Activated CD4-positive, alpha-beta memory T cell treated with anti-CD3 and anti-CD28 coated beads for 36 hours (primary cell): ENCODE results near the gene ARMC6. TPM values are rescaled to one million over a fixed set of nuclear protein-coding genes. Genes with fewer than 3 reads are reported as not detected.

Experiments used
- CTCF ChIA-PET: fragments of 350-600 bp; sonication (Branson Sonifier 250); formaldehyde crosslinking; loops from one replicate; lab custom pipeline; 2021; ENCODE audit warnings: antibody characterized with exemption, inconsistent platforms; lab: Charles Lee
- POLR2A ChIA-PET: fragments of 350-600 bp; sonication (Branson Sonifier 250); formaldehyde crosslinking; loops from one replicate; lab custom pipeline; 2021; ENCODE audit warnings: antibody characterized with exemption; lab: Charles Lee
- DNase-seq: peaks from one replicate; pipeline ENCODE4 v3.0.0-alpha.2; 2020
- H3K27ac Mint-ChIP-seq: one replicate; pipeline ENCODE4 v1.8.0; 2021; ENCODE audit warnings: mixed read lengths
- H3K27me3 Mint-ChIP-seq: one replicate; pipeline ENCODE4 v1.8.0; 2021; ENCODE audit warnings: mixed read lengths
- H3K36me3 Mint-ChIP-seq: one replicate; pipeline ENCODE4 v1.8.0; 2021; ENCODE audit warnings: mixed read lengths
- H3K4me1 Mint-ChIP-seq: one replicate; pipeline ENCODE4 v1.8.0; 2021; ENCODE audit warnings: low read depth, mixed read lengths
- H3K4me3 Mint-ChIP-seq: one replicate; pipeline ENCODE4 v1.8.0; 2021; ENCODE audit warnings: mild to moderate bottlenecking, mixed read lengths
- H3K9me3 Mint-ChIP-seq: one replicate; pipeline ENCODE4 v1.8.0; 2021; ENCODE audit warnings: mixed read lengths
- intact Hi-C: fragments of 100-400 bp; cut with micrococcal nuclease; formaldehyde crosslinking; loops from one replicate; pipeline ENCODE4 v1.15.1; 2023
- total RNA-seq, 2 experiments: library from RNA; stranded (reverse); gene quantifications; one replicate each; pipeline ENCODE4 v1.2.3, GENCODE V29; 2021

Gene ARMC6
- total RNA-seq, 2 experiments from 2014 or later: 24.4 to 26.2 TPM

DNA sequence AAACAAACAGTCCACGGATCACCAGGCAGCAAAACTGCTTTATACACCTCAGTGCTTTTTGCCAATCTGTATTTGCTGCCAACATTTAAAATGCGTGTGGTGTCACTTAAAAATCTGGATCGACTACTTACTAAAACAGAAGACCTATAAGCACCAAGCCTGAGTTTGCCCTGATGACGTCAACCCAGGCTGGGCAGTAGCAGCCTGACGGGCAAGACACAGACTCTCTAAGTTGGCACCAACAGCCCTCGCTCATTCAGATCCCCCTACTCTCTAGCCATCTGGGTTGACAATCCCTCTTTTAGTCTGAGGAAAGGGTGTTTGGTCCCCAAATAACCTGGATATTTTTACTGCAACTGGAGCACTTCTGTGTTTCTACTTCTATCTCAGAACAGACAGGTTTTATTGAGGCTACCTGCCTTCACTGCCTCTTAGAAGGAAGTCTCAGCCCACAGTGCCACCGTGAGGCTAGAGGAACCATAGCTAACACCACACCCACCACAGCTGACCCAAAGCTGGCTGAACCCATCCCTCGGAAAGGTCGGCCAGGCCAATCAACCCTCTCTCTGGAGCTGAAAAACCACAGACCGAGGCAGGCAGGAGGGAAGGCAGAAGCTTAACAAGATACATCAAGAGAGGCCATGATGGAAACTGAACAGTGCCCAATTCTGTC is 7.0 kb upstream of the ARMC6 start:
- no peaks in the 10 kb centered on the region for H3K27me3 Mint-ChIP-seq
- H3K36me3 Mint-ChIP-seq: peaks cover 49% of the 10 kb centered on the region
- no peak overlapping the region for H3K27ac Mint-ChIP-seq
- peaks cover 34% of the 10 kb centered on the region for H3K4me1 Mint-ChIP-seq
- DNase-seq: no peak
- intact Hi-C loops: no loop called here
- CTCF ChIA-PET: no interaction called here
- no peaks in the 10 kb centered on the region for H3K9me3 Mint-ChIP-seq
- POLR2A ChIA-PET: no interaction called here
- no peak overlapping the region for H3K4me3 Mint-ChIP-seq

- H3K9me3 Mint-ChIP-seq: no peaks in the 10 kb centered on the region
- no peak for DNase-seq
- ChIA-PET POLR2A (no interaction called here), CTCF (no interaction called here)
- intact Hi-C loops: no loop called here
- H3K4me1 Mint-ChIP-seq: peaks cover 40% of the 10 kb centered on the region
- H3K4me3 Mint-ChIP-seq: no peak overlapping the region
- no peak overlapping the region for H3K27ac Mint-ChIP-seq
- H3K36me3 Mint-ChIP-seq: peaks cover 51% of the 10 kb centered on the region
- H3K27me3 Mint-ChIP-seq: no peaks in the 10 kb centered on the region
These were observed 6.2 kb upstream of the ARMC6 start for GRCh38 chr19:19027228-19027627.

- Mint-ChIP-seq H3K4me3 (no peak overlapping the region), H3K4me1 (peaks cover 32% of the 10 kb centered on the region), H3K9me3 (no peaks in the 10 kb centered on the region), H3K27ac (no peak overlapping the region), H3K27me3 (no peaks in the 10 kb centered on the region), H3K36me3 (peaks cover 55% of the 10 kb centered on the region)
- intact Hi-C loops: no loop called here
- CTCF ChIA-PET: interaction anchor here (0.6 kb wide), 1 partner anchor 8 kb away, joined by 3 read pairs; no protein-coding TSS in a partner anchor
- DNase-seq: no peak
- POLR2A ChIA-PET: no interaction called here
These were observed 4.9 kb upstream of the ARMC6 start for GRCh38 chr19:19028526-19028925.

DNA sequence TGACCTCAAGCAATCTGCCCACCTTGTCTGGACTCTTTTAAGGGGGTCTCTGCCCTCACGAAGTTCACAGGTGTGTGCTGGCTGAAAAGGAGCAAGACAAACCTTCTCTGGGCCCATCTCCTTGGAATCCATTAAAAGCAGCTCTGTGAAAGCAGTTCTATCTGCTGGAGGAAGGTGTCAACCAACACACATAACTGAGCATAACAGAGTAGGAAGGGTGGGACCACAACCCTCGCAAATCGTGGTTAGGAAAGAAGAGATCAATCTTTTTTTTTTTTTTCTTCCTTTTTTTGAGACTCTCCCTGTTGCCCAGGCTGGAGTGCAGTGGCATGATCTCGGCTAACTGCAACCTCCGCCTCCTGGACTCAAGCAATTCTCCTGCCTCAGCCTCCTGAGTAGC is 1.5 kb upstream of the ARMC6 start:
- ChIA-PET CTCF (no interaction called here), POLR2A (no interaction called here)
- intact Hi-C loops: loop anchor here (5.0 kb wide), 1 partner anchor 375 kb away; the partner anchor contains the start of gene GATAD2A
- H3K27me3 Mint-ChIP-seq: no peaks in the 10 kb centered on the region
- no peak overlapping the region for H3K27ac Mint-ChIP-seq
- H3K4me3 Mint-ChIP-seq: peak overlapping the region; percentile 89
- DNase-seq: no peak
- H3K4me1 Mint-ChIP-seq: peaks cover 40% of the 10 kb centered on the region
- H3K36me3 Mint-ChIP-seq: peaks cover 31% of the 10 kb centered on the region
- H3K9me3 Mint-ChIP-seq: no peaks in the 10 kb centered on the region

DNA sequence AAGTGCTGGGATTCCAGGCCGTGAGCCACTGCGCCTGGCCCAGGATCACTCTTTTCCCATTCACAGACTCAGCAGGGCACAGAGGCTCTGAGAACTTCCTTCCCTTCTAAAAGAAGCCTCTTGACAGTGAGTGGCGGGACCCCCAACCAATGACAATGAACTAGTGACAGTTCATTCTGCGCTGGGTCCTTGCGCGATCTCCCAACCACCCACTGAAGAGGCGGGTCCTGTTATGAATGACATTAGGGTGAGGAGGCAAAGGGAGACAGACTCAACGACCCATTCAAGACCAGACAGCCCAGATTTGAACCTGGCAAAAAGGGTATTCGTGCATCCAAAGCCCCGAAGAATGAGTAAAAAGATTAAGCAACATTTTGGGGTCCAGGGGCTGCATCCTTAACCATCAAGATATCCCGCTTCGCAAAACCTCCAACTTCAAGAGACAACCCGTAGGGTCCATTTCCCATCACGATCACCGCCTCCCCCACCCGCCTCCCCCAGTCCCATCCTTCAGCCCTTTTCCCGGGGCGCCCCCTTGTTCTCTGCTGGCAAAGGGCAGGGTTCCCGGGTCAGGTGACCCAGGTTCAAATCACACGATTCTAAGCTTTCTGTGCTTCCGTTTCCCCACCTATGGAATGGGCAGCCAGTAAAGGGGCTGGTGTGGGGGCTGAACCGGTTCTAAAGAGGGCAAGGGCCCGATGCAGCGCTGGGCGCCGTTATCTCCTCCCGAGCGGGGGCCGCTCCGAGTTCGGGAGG is 805 bp upstream of the ARMC6 start:
- Mint-ChIP-seq H3K9me3 (no peaks in the 10 kb centered on the region), H3K4me1 (peaks cover 35% of the 10 kb centered on the region), H3K36me3 (peaks cover 26% of the 10 kb centered on the region), H3K27ac (peak overlapping the region; percentile 84), H3K27me3 (no peaks in the 10 kb centered on the region), H3K4me3 (peak overlapping the region; percentile 89)
- ChIA-PET POLR2A (no interaction called here), CTCF (no interaction called here)
- peak; percentile 89 for DNase-seq
- intact Hi-C loops: loop anchor here (1.0 to 5.0 kb wide), 2 partner anchors 113 to 375 kb away; partner anchors contain the start of genes COPE, DDX49 and GATAD2A

DNA sequence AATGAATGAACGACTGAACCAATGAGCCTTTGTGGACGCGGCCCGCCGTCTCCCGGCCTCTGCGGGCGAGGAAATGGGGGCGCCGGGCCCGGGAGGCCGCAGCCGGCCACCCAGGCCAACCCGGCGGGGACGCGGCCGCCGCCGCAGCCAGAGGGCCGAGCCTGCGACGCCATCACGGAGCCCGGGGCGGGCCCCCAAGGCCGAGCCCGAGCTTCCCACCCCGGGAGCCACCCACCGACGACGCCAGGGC is 302 bp upstream of the ARMC6 start:
- H3K36me3 Mint-ChIP-seq: peaks cover 21% of the 10 kb centered on the region
- POLR2A ChIA-PET: no interaction called here
- DNase-seq: no peak
- no peaks in the 10 kb centered on the region for H3K27me3 Mint-ChIP-seq
- H3K4me3 Mint-ChIP-seq: peak overlapping the region; percentile 89
- CTCF ChIA-PET: no interaction called here
- H3K9me3 Mint-ChIP-seq: no peaks in the 10 kb centered on the region
- H3K27ac Mint-ChIP-seq: peak overlapping the region; percentile 84
- peaks cover 34% of the 10 kb centered on the region for H3K4me1 Mint-ChIP-seq
- intact Hi-C loops: loop anchor here (1.0 to 5.0 kb wide), 2 partner anchors 114 to 374 kb away; partner anchors contain the start of genes COPE, DDX49 and GATAD2A

DNA sequence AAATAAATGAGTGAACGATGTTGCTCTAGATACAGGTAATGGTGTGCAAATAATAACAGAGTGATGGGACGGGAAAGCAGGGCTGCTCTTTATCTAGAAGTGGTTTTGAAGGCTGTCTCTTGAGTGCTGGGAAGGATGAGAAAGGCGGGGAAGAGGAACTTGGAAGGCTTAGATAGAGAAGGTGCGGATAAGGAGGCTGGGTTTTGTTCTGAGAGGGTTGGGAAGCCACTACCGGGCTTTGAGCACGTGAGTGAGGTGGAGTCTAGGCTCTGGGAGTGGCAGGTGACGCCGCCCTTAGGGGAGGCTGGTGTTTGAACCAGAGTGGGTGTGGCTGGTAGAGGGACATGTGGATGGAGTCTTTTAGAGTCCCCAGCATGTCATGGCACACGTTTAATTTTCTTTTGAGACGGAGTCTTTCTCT is 811 bp downstream of the ARMC6 start:
- H3K36me3 Mint-ChIP-seq: peaks cover 16% of the 10 kb centered on the region
- POLR2A ChIA-PET: no interaction called here
- peaks cover 30% of the 10 kb centered on the region for H3K4me1 Mint-ChIP-seq
- CTCF ChIA-PET: no interaction called here
- H3K9me3 Mint-ChIP-seq: no peaks in the 10 kb centered on the region
- H3K4me3 Mint-ChIP-seq: peak overlapping the region; percentile 81
- H3K27ac Mint-ChIP-seq: peak overlapping the region; percentile 79
- intact Hi-C loops: loop anchor here (1.0 to 5.0 kb wide), 2 partner anchors 30 to 373 kb away; partner anchors contain the start of gene GATAD2A
- H3K27me3 Mint-ChIP-seq: no peaks in the 10 kb centered on the region
- peak; percentile 86 for DNase-seq

GRCh38 chr19:19039901-19040300 is 6.5 kb downstream of the ARMC6 start:
- Mint-ChIP-seq H3K27ac (peak overlapping the region; percentile 46), H3K27me3 (no peaks in the 10 kb centered on the region), H3K36me3 (peaks cover 5% of the 10 kb centered on the region), H3K4me3 (no peak overlapping the region), H3K9me3 (no peaks in the 10 kb centered on the region), H3K4me1 (peaks cover 17% of the 10 kb centered on the region)
- intact Hi-C loops: no loop called here
- CTCF ChIA-PET: no interaction called here
- POLR2A ChIA-PET: no interaction called here
- peak; percentile 18 for DNase-seq

DNA sequence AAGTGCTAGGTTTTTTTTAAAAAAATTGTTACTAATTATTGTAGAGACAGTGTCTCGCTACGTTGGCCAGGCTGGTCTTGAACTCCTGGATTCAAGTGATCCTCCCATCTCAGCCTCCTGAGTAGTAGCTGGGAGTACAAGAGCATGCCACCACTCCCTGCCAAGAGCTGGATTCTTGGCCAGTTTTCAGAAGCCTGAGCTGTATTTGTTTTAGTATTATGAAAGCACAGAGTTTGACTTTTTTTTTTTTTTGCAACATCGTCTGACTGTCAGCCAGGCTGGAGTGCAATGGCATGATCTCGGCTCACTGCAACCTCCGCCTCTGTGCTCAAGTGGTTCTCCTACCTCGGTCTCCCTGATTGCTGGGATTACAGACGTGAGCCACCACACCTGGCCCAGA is 7.0 kb downstream of the ARMC6 start:
- POLR2A ChIA-PET: no interaction called here
- intact Hi-C loops: no loop called here
- no peak overlapping the region for H3K4me3 Mint-ChIP-seq
- DNase-seq: no peak
- H3K4me1 Mint-ChIP-seq: peaks cover 13% of the 10 kb centered on the region
- no peaks in the 10 kb centered on the region for H3K27me3 Mint-ChIP-seq
- no peak overlapping the region for H3K27ac Mint-ChIP-seq
- H3K36me3 Mint-ChIP-seq: peaks cover 5% of the 10 kb centered on the region
- CTCF ChIA-PET: no interaction called here
- no peaks in the 10 kb centered on the region for H3K9me3 Mint-ChIP-seq

- H3K36me3 Mint-ChIP-seq: peaks cover 9% of the 10 kb centered on the region
- no peak overlapping the region for H3K4me3 Mint-ChIP-seq
- no peaks in the 10 kb centered on the region for H3K27me3 Mint-ChIP-seq
- CTCF ChIA-PET: no interaction called here
- intact Hi-C loops: no loop called here
- no peak overlapping the region for H3K27ac Mint-ChIP-seq
- POLR2A ChIA-PET: no interaction called here
- DNase-seq: no peak
- H3K9me3 Mint-ChIP-seq: no peaks in the 10 kb centered on the region
- peaks cover 11% of the 10 kb centered on the region for H3K4me1 Mint-ChIP-seq
These were observed 9.4 kb downstream of the ARMC6 start for GRCh38 chr19:19042732-19043280.

DNA sequence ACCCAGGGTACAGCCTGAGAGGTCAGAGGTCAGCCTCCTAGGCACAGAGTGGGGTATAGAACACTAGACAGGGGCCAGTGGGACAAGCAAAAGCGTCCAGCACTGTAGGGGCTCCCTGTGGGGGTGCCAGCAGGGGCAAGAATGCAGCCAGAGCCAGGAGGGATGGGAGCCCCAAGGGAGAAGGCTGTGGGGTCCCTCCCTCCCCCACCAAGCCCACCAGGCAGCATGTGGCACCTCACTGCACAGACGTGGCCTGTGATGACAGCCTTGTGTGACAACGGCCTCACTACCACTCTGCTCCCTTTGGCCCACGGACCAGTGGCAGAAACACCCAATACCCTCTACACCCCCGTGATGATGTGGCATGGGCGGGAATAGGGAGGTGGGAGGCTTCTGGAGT is 10.1 kb downstream of the ARMC6 start:
- H3K4me3 Mint-ChIP-seq: no peak overlapping the region
- intact Hi-C loops: no loop called here
- POLR2A ChIA-PET: no interaction called here
- no peaks in the 10 kb centered on the region for H3K9me3 Mint-ChIP-seq
- no peaks in the 10 kb centered on the region for H3K27me3 Mint-ChIP-seq
- H3K4me1 Mint-ChIP-seq: peaks cover 11% of the 10 kb centered on the region
- H3K36me3 Mint-ChIP-seq: peaks cover 9% of the 10 kb centered on the region
- CTCF ChIA-PET: no interaction called here
- no peak for DNase-seq
- H3K27ac Mint-ChIP-seq: no peak overlapping the region

DNA sequence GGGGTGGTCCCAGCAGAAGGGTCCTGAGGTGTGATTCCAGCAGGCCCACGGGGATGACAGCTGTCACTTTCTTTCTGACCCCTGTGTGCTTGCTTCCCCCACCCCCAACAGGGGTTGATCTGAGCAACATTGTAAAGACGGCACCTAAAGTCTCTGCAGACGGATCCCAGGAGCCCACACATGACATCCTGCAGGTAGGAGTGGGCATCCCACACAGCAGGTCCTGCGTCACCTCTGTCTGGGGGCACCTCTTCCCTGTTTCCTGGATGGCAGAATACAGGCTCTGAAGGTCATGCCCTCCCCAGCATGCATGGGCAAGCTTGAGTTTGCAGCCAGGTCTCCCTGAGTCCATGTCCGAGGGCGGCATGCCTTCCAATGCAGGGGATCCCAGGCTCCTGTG is 10.5 kb downstream of the ARMC6 start:
- Mint-ChIP-seq H3K36me3 (peaks cover 9% of the 10 kb centered on the region), H3K27ac (no peak overlapping the region), H3K4me1 (peaks cover 11% of the 10 kb centered on the region), H3K9me3 (no peaks in the 10 kb centered on the region), H3K27me3 (no peaks in the 10 kb centered on the region), H3K4me3 (no peak overlapping the region)
- ChIA-PET POLR2A (no interaction called here), CTCF (no interaction called here)
- intact Hi-C loops: no loop called here
- no peak for DNase-seq
